Measurements from ENCODE around the gene MAN1C1. TPM values are rescaled to one million over a fixed set of nuclear protein-coding genes. Genes with fewer than 3 reads are reported as not detected.
A peak's percentile ranks its signal among the peaks of the same experiment; 100 is the strongest.

MAN1C1 gene
- polyA plus RNA-seq, 1 of the 3 experiments (the other 2 are of a cell fraction), result 0.20 TPM

- Histone ChIP-seq H4K20me1 (ENCODE audit: insufficient read depth) (no peaks in the 10 kb centered on the region), H3K9ac (no peak overlapping the region), H3F3A (replicated peaks; ENCODE audit: insufficient read depth) (peaks cover 13% of the 10 kb centered on the region), H3K27me3 (ENCODE audit: insufficient read depth) (no peaks in the 10 kb centered on the region), H3K4me3 (ENCODE audit: low read depth in 2 of 2, low read length in 1 of 2) (no peak overlapping the region), H3K9me2 (no peaks in the 10 kb centered on the region), H3K4me1 (ENCODE audit: control insufficient read depth in 1 of 2, insufficient read depth in 2 of 2, low read depth in 1 of 2, low read length in 1 of 2) (peaks cover 0 to 40% of the 10 kb centered on the region in 2 experiments; a peak in 3 of 4 replicates), H3K79me2 (ENCODE audit: insufficient read depth) (peaks cover 24% of the 10 kb centered on the region; the same call in 1 of the 2 replicates), H3K27ac (ENCODE audit: low read depth in 2 of 2, low read length in 1 of 2) (no peak overlapping the region), H2AFZ (ENCODE audit: low read depth) (no peak overlapping the region), H3K9me3 (no peaks in the 10 kb centered on the region), H3K4me2 (0 out of 2 replicates have a peak overlapping the region, but pooled peaks have one; percentile 2), H3K36me3 (replicated peaks in 1 of 2; ENCODE audit: control insufficient read depth in 1 of 2, insufficient read depth in 2 of 2, low read length in 1 of 2) (peaks cover 3 to 19% of the 10 kb centered on the region in 2 experiments)
- TF ChIP-seq GATA2 (CRISPR knock-in tag; IDR thresholded peaks at IDR 0.05) (peak; percentile 58), RAD21 (IDR thresholded peaks at IDR 0.05; ENCODE audit: low read length) (peak; percentile 36; the same call in 1 of the 2 replicates)
- TF ChIP-seq, protein P1, sequence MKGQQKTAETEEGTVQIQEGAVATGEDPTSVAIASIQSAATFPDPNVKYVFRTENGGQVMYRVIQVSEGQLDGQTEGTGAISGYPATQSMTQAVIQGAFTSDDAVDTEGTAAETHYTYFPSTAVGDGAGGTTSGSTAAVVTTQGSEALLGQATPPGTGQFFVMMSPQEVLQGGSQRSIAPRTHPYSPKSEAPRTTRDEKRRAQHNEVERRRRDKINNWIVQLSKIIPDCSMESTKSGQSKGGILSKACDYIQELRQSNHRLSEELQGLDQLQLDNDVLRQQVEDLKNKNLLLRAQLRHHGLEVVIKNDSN (IDR thresholded peaks at IDR 0.05; ENCODE audit: borderline replicate concordance, low read depth), result no peak
- ChIA-PET CTCF (interaction anchor here (0.6 to 2.2 kb wide), 6 partner anchors 29 to 194 kb away, joined by 3 to 14 read pairs (median 4); no protein-coding TSS in a partner anchor), POLR2A (no interaction called here)
- WGBS (ENCODE audit: low lambda C conversion rate), result 71% methylated on average over 6 of the region's 6 CpGs
- peak; percentile 53 for DNase-seq
Observed at GRCh38 chr1:25802915-25803314, 186.3 kb downstream of the MAN1C1 start.

DNA sequence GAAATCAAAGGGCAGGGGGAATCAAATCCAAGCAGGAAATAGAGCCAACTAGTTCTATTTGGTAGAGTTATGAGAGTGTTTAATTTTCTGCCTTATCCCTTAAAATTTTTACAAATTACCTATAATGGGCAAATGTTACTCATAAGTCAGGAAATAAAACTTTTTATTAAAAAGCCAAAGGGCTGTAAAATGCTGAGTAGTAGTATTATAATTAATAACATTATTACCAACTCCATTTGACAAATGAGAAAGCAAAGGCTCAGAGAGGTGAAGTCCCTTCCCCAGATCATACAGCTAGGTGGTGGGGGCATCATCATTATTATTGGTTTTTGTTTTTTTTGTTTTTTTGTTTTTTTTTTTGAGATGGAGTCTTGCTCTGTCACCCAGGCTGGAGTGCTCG lies 186.8 kb downstream of the MAN1C1 start:
- no peak overlapping the region for H3K9ac ChIP-seq
- H3K36me3 ChIP-seq (replicated peaks in 1 of 2; ENCODE audit: control insufficient read depth in 1 of 2, insufficient read depth in 2 of 2, low read length in 1 of 2), result peaks cover 3 to 21% of the 10 kb centered on the region in 2 experiments
- peaks cover 13% of the 10 kb centered on the region for H3F3A ChIP-seq (replicated peaks; ENCODE audit: insufficient read depth)
- H3K9me2 ChIP-seq, result no peaks in the 10 kb centered on the region
- peaks cover 0 to 40% of the 10 kb centered on the region in 2 experiments; a peak in 3 of 4 replicates for H3K4me1 ChIP-seq (ENCODE audit: control insufficient read depth in 1 of 2, insufficient read depth in 2 of 2, low read depth in 1 of 2, low read length in 1 of 2)
- no peak overlapping the region for H3K27ac ChIP-seq (ENCODE audit: low read depth in 2 of 2, low read length in 1 of 2)
- peaks cover 24% of the 10 kb centered on the region; the same call in 1 of the 2 replicates for H3K79me2 ChIP-seq (ENCODE audit: insufficient read depth)
- ChIA-PET POLR2A (no interaction called here), CTCF (interaction anchor here (0.7 to 2.2 kb wide), 5 partner anchors 29 to 231 kb away, joined by 3 to 14 read pairs (median 4); no protein-coding TSS in a partner anchor)
- no peak overlapping the region for H2AFZ ChIP-seq (ENCODE audit: low read depth)
- no peak for DNase-seq
- no peak overlapping the region for H3K4me3 ChIP-seq (ENCODE audit: low read depth in 2 of 2, low read length in 1 of 2)
- no peak for TF ChIP-seq CHD2 (IDR thresholded peaks at IDR 0.05; ENCODE audit: low read length, partially characterized antibody)
- TF ChIP-seq IRF3 (IDR thresholded peaks at IDR 0.05; ENCODE audit: low read depth, low read length), result no peak
- TF ChIP-seq, protein P1 (IDR thresholded peaks at IDR 0.05; ENCODE audit: borderline replicate concordance, low read depth), result no peak
- TF ChIP-seq, protein P2, sequence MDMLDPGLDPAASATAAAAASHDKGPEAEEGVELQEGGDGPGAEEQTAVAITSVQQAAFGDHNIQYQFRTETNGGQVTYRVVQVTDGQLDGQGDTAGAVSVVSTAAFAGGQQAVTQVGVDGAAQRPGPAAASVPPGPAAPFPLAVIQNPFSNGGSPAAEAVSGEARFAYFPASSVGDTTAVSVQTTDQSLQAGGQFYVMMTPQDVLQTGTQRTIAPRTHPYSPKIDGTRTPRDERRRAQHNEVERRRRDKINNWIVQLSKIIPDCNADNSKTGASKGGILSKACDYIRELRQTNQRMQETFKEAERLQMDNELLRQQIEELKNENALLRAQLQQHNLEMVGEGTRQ (IDR thresholded peaks at IDR 0.05; ENCODE audit: borderline replicate concordance, low read depth, low read length), result no peak
- TF ChIP-seq TAF1 (IDR thresholded peaks at IDR 0.05; ENCODE audit: borderline replicate concordance, low read depth, low read length), result no peak
- TF ChIP-seq TCF12 (IDR thresholded peaks at IDR 0.05), result no peak
- no peak for TF ChIP-seq SIN3A (IDR thresholded peaks at IDR 0.05; ENCODE audit: borderline replicate concordance, low read depth, low read length)
- no peak for TF ChIP-seq MEF2A (IDR thresholded peaks at IDR 0.05; ENCODE audit: borderline replicate concordance, low read depth)
- TF ChIP-seq, protein P3, sequence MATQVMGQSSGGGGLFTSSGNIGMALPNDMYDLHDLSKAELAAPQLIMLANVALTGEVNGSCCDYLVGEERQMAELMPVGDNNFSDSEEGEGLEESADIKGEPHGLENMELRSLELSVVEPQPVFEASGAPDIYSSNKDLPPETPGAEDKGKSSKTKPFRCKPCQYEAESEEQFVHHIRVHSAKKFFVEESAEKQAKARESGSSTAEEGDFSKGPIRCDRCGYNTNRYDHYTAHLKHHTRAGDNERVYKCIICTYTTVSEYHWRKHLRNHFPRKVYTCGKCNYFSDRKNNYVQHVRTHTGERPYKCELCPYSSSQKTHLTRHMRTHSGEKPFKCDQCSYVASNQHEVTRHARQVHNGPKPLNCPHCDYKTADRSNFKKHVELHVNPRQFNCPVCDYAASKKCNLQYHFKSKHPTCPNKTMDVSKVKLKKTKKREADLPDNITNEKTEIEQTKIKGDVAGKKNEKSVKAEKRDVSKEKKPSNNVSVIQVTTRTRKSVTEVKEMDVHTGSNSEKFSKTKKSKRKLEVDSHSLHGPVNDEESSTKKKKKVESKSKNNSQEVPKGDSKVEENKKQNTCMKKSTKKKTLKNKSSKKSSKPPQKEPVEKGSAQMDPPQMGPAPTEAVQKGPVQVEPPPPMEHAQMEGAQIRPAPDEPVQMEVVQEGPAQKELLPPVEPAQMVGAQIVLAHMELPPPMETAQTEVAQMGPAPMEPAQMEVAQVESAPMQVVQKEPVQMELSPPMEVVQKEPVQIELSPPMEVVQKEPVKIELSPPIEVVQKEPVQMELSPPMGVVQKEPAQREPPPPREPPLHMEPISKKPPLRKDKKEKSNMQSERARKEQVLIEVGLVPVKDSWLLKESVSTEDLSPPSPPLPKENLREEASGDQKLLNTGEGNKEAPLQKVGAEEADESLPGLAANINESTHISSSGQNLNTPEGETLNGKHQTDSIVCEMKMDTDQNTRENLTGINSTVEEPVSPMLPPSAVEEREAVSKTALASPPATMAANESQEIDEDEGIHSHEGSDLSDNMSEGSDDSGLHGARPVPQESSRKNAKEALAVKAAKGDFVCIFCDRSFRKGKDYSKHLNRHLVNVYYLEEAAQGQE (IDR thresholded peaks at IDR 0.05; ENCODE audit: low read depth, low read length), result no peak
- TF ChIP-seq GATA2 (CRISPR knock-in tag; IDR thresholded peaks at IDR 0.05), result no peak
- no peak for TF ChIP-seq EZH2phosphoT487 (IDR thresholded peaks at IDR 0.05; ENCODE audit: borderline replicate concordance, low read depth)
- TF ChIP-seq EP300 (IDR thresholded peaks at IDR 0.05; ENCODE audit: borderline replicate concordance in 1 of 2, low read depth in 1 of 2, low read length in 1 of 2), result no peak
- no peak for TF ChIP-seq GABPA (IDR thresholded peaks at IDR 0.05; ENCODE audit: low read depth)
- TF ChIP-seq FOSL2 (IDR thresholded peaks at IDR 0.05; ENCODE audit: borderline replicate concordance, low read depth), result no peak
- TF ChIP-seq JUND (IDR thresholded peaks at IDR 0.05), result no peak
- TF ChIP-seq YY1 (IDR thresholded peaks at IDR 0.05; ENCODE audit: low read depth), result no peak
- H3K9me3 ChIP-seq, result no peaks in the 10 kb centered on the region
- 0 out of 2 replicates have a peak overlapping the region, but pooled peaks have one; percentile 2 for H3K4me2 ChIP-seq
- 93% methylated on average over 1 of the region's 1 CpG for WGBS (ENCODE audit: low lambda C conversion rate)
- no peaks in the 10 kb centered on the region for H4K20me1 ChIP-seq (ENCODE audit: insufficient read depth)
- no peaks in the 10 kb centered on the region for H3K27me3 ChIP-seq (ENCODE audit: insufficient read depth)
